ENCODE measurements around the gene MAPK8IP3.

The MAPK8IP3 gene

GRCh38 chr16:1678500-1679098, 27.4 kb upstream of the MAPK8IP3 start:
- peak overlapping the region; percentile 83 for H3K9ac ChIP-seq (ENCODE audit: low read length)
- peak overlapping the region; percentile 95 for H3K18ac ChIP-seq (ENCODE audit: low read length)
- peak overlapping the region; percentile 92 for H2BK120ac ChIP-seq (ENCODE audit: insufficient read depth, low read length, poor library complexity)
- WGBS (ENCODE audit: extremely low coverage, insufficient coverage, insufficient read length): no CpG with 5 or more reads among the region's 45 CpGs
- peaks cover 30% of the 10 kb centered on the region for H3K79me2 ChIP-seq (ENCODE audit: control insufficient read depth, insufficient read depth, low read length, poor library complexity)
- H3K14ac ChIP-seq (ENCODE audit: low read length): peak overlapping the region; percentile 100
- peak overlapping the region; percentile 75 for H3K27ac ChIP-seq (ENCODE audit: low read depth, low read length)
- H3K36me3 ChIP-seq (ENCODE audit: control insufficient read depth in 1 of 2, insufficient read depth in 2 of 2, low read length in 2 of 2): peaks cover 16 to 28% of the 10 kb centered on the region in 2 experiments
- H2BK12ac ChIP-seq (ENCODE audit: low read length): peak overlapping the region; percentile 76
- peak; percentile 52 to 68 for DNase-seq
- peaks cover 13% of the 10 kb centered on the region for H3K79me1 ChIP-seq (ENCODE audit: low read length)
- peak overlapping the region; percentile 88 for H2AK5ac ChIP-seq (ENCODE audit: low read length)
- no peak overlapping the region for H3K23ac ChIP-seq (ENCODE audit: low read length)
- peak overlapping the region; percentile 93 for H4K8ac ChIP-seq (ENCODE audit: low read depth, low read length)
- H4K91ac ChIP-seq (ENCODE audit: low read depth, low read length): peak overlapping the region; percentile 89
- H4K12ac ChIP-seq (ENCODE audit: low read depth, low read length): peak overlapping the region; percentile 89
- H3K27me3 ChIP-seq (ENCODE audit: insufficient read depth, low read length): no peaks in the 10 kb centered on the region
- peaks cover 23 to 27% of the 10 kb centered on the region in 2 experiments for H3K4me1 ChIP-seq (ENCODE audit: control insufficient read depth in 1 of 2, insufficient read depth in 2 of 2, low read length in 2 of 2)
- peak overlapping the region; percentile 98 for H3K4me3 ChIP-seq (ENCODE audit: low read depth, low read length)
- peaks cover 3% of the 10 kb centered on the region for H3K9me3 ChIP-seq (ENCODE audit: insufficient read depth, low read depth, low read length)
- H2AFZ ChIP-seq (ENCODE audit: insufficient read depth, low read length, poor library complexity): peak overlapping the region; percentile 90
- H3K4ac ChIP-seq (ENCODE audit: low read depth, low read length): peak overlapping the region; percentile 100
- peak overlapping the region; percentile 70 for H3K4me2 ChIP-seq (ENCODE audit: low read length)
- H2BK5ac ChIP-seq (ENCODE audit: low read depth, low read length, poor library complexity): peak overlapping the region; percentile 81

GRCh38 chr16:1680361-1680760, 25.6 kb upstream of the MAPK8IP3 start:
- Histone ChIP-seq H3K4ac (ENCODE audit: low read depth, low read length) (peak overlapping the region; percentile 95), H3K36me3 (ENCODE audit: control insufficient read depth in 1 of 2, insufficient read depth in 2 of 2, low read length in 2 of 2) (peaks cover 14 to 22% of the 10 kb centered on the region in 2 experiments), H3K4me3 (ENCODE audit: low read depth, low read length) (no peak overlapping the region), H3K79me2 (ENCODE audit: control insufficient read depth, insufficient read depth, low read length, poor library complexity) (peaks cover 30% of the 10 kb centered on the region), H3K14ac (ENCODE audit: low read length) (peak overlapping the region; percentile 30), H4K8ac (ENCODE audit: low read depth, low read length) (peak overlapping the region; percentile 5), H2AK5ac (ENCODE audit: low read length) (no peak overlapping the region), H3K27me3 (ENCODE audit: insufficient read depth, low read length) (no peaks in the 10 kb centered on the region), H4K12ac (ENCODE audit: low read depth, low read length) (no peak overlapping the region), H4K91ac (ENCODE audit: low read depth, low read length) (no peak overlapping the region), H3K79me1 (ENCODE audit: low read length) (peaks cover 10% of the 10 kb centered on the region), H3K4me2 (ENCODE audit: low read length) (peak overlapping the region; percentile 15), H3K23ac (ENCODE audit: low read length) (no peak overlapping the region), H3K18ac (ENCODE audit: low read length) (peak overlapping the region; percentile 25), H2AFZ (ENCODE audit: insufficient read depth, low read length, poor library complexity) (no peak overlapping the region), H3K4me1 (ENCODE audit: control insufficient read depth in 1 of 2, insufficient read depth in 2 of 2, low read length in 2 of 2) (peaks cover 11 to 15% of the 10 kb centered on the region in 2 experiments), H2BK5ac (ENCODE audit: low read depth, low read length, poor library complexity) (no peak overlapping the region), H2BK120ac (ENCODE audit: insufficient read depth, low read length, poor library complexity) (no peak overlapping the region), H2BK12ac (ENCODE audit: low read length) (no peak overlapping the region), H3K9ac (ENCODE audit: low read length) (no peak overlapping the region), H3K9me3 (ENCODE audit: insufficient read depth, low read depth, low read length) (peaks cover 3% of the 10 kb centered on the region), H3K27ac (ENCODE audit: low read depth, low read length) (peak overlapping the region; percentile 30)
- no peak for DNase-seq
- WGBS (ENCODE audit: extremely low coverage, insufficient coverage, insufficient read length): no CpG with 5 or more reads among the region's 14 CpGs

GRCh38 chr16:1681032-1681431, 25.0 kb upstream of the MAPK8IP3 start:
- Histone ChIP-seq H3K23ac (ENCODE audit: low read length) (no peak overlapping the region), H2BK120ac (ENCODE audit: insufficient read depth, low read length, poor library complexity) (no peak overlapping the region), H2BK5ac (ENCODE audit: low read depth, low read length, poor library complexity) (no peak overlapping the region), H4K12ac (ENCODE audit: low read depth, low read length) (no peak overlapping the region), H2AK5ac (ENCODE audit: low read length) (no peak overlapping the region), H3K79me2 (ENCODE audit: control insufficient read depth, insufficient read depth, low read length, poor library complexity) (peaks cover 30% of the 10 kb centered on the region), H3K4ac (ENCODE audit: low read depth, low read length) (peak overlapping the region; percentile 95), H2BK12ac (ENCODE audit: low read length) (no peak overlapping the region), H3K4me2 (ENCODE audit: low read length) (no peak overlapping the region), H3K9me3 (ENCODE audit: insufficient read depth, low read depth, low read length) (peaks cover 3% of the 10 kb centered on the region), H3K4me1 (ENCODE audit: control insufficient read depth in 1 of 2, insufficient read depth in 2 of 2, low read length in 2 of 2) (peaks cover 9 to 12% of the 10 kb centered on the region in 2 experiments), H3K18ac (ENCODE audit: low read length) (no peak overlapping the region), H3K14ac (ENCODE audit: low read length) (no peak overlapping the region), H3K79me1 (ENCODE audit: low read length) (peaks cover 9% of the 10 kb centered on the region), H4K8ac (ENCODE audit: low read depth, low read length) (no peak overlapping the region), H2AFZ (ENCODE audit: insufficient read depth, low read length, poor library complexity) (no peak overlapping the region), H3K4me3 (ENCODE audit: low read depth, low read length) (no peak overlapping the region), H3K27me3 (ENCODE audit: insufficient read depth, low read length) (no peaks in the 10 kb centered on the region), H4K91ac (ENCODE audit: low read depth, low read length) (no peak overlapping the region), H3K9ac (ENCODE audit: low read length) (no peak overlapping the region), H3K27ac (ENCODE audit: low read depth, low read length) (no peak overlapping the region), H3K36me3 (ENCODE audit: control insufficient read depth in 1 of 2, insufficient read depth in 2 of 2, low read length in 2 of 2) (peaks cover 14 to 19% of the 10 kb centered on the region in 2 experiments)
- WGBS (ENCODE audit: extremely low coverage, insufficient coverage, insufficient read length): no CpG with 5 or more reads among the region's 10 CpGs
- DNase-seq: no peak

GRCh38 chr16:1687427-1688316, 18.3 kb upstream of the MAPK8IP3 start:
- Histone ChIP-seq H3K4ac (ENCODE audit: low read depth, low read length) (peak overlapping the region; percentile 96), H3K9ac (ENCODE audit: low read length) (no peak overlapping the region), H3K14ac (ENCODE audit: low read length) (peak overlapping the region; percentile 72), H2AK5ac (ENCODE audit: low read length) (peak overlapping the region; percentile 90), H4K12ac (ENCODE audit: low read depth, low read length) (no peak overlapping the region), H2AFZ (ENCODE audit: insufficient read depth, low read length, poor library complexity) (peak overlapping the region; percentile 48), H2BK120ac (ENCODE audit: insufficient read depth, low read length, poor library complexity) (peak overlapping the region; percentile 0), H3K27ac (ENCODE audit: low read depth, low read length) (peak overlapping the region; percentile 57), H3K4me1 (ENCODE audit: control insufficient read depth in 1 of 2, insufficient read depth in 2 of 2, low read length in 2 of 2) (peaks cover 22 to 27% of the 10 kb centered on the region in 2 experiments), H3K23ac (ENCODE audit: low read length) (no peak overlapping the region), H3K18ac (ENCODE audit: low read length) (peak overlapping the region; percentile 93), H2BK12ac (ENCODE audit: low read length) (peak overlapping the region; percentile 94), H3K4me2 (ENCODE audit: low read length) (no peak overlapping the region), H3K79me1 (ENCODE audit: low read length) (peaks cover 10% of the 10 kb centered on the region), H4K8ac (ENCODE audit: low read depth, low read length) (peak overlapping the region; percentile 61), H3K36me3 (ENCODE audit: control insufficient read depth in 1 of 2, insufficient read depth in 2 of 2, low read length in 2 of 2) (peaks cover 48 to 51% of the 10 kb centered on the region in 2 experiments), H3K4me3 (ENCODE audit: low read depth, low read length) (no peak overlapping the region), H3K9me3 (ENCODE audit: insufficient read depth, low read depth, low read length) (no peaks in the 10 kb centered on the region), H3K79me2 (ENCODE audit: control insufficient read depth, insufficient read depth, low read length, poor library complexity) (peaks cover 13% of the 10 kb centered on the region), H3K27me3 (ENCODE audit: insufficient read depth, low read length) (no peaks in the 10 kb centered on the region), H4K91ac (ENCODE audit: low read depth, low read length) (peak overlapping the region; percentile 41), H2BK5ac (ENCODE audit: low read depth, low read length, poor library complexity) (peak overlapping the region; percentile 77)
- no CpG with 5 or more reads among the region's 17 CpGs for WGBS (ENCODE audit: extremely low coverage, insufficient coverage, insufficient read length)
- peak; percentile 66 to 69 for DNase-seq

Measured in trophoblast cell (in vitro differentiated cells and primary cell).